ENCODE measurements around the gene VAV3. TPM values are rescaled to one million over a fixed set of nuclear protein-coding genes. Genes with fewer than 3 reads are reported as not detected.

Gene VAV3
- total and polyA plus RNA-seq, 9 of the 15 experiments (the other 6 are each of a cell fraction or from before 2014, with no cell fraction given), result not detected

DNA sequence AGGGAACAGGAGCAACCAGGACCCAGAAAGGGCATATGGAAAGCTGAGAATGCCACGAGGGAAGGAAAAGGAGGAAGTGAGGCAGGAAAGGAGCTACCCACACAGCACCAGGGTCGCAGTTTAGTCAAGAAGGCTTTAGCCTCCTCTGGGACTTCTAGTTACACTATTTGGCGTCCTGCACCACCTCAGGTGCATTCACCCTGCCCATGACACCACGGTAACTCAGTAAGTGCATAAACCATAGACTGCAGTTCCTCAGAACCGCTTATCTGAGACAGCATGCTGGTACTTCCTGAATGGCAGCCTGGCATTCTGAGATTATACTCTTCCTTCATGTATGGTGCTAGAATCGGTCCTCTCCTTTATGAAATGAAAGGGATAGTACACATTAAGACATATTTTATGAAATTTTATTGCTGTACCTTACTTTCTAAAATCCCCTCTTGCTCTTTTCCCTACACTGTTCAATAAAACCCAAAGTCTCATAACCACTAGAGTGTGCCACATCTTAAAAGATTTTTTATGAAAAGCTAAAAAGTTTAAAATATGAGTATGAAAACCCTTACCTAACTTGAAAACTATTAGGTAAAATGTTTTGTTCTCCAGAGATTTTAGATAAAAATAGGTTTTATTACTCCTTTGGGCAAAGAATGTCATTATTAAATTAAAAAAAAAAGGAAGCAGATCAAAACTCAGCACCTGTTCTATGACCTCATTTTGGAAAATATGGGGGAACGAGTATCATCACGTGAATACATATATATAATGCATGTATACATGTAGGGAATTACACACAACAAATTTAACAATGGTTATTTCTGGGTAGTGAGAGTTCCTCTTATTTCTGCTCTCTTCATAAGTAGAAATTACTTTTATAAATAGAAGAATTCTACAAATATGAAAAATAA lies 67.3 kb downstream of the VAV3 start:
- ATAC-seq, result no peak
- WGBS (ENCODE audit: insufficient coverage, low coverage, missing lambda C conversion rate), result under 1% methylated on average over 8 of the region's 8 CpGs
- no peak overlapping the region for H2AFZ ChIP-seq (ENCODE audit: low read depth, low read length)
- H3K9me3 ChIP-seq (replicated peaks; ENCODE audit: control insufficient read depth, insufficient read depth, low read depth, low read length), result no peaks in the 10 kb centered on the region
- in situ Hi-C loops (cut with MboI) (no loop called here), intact Hi-C loops (cut with micrococcal nuclease) (no loop called here)
- no TSS peak for BruUV-seq (replicated peaks)
- POLR2A ChIA-PET, result no interaction called here
- CTCF ChIA-PET (ENCODE audit: low intra/inter-chr PET ratio), result no interaction called here
- H3K36me3 ChIP-seq (ENCODE audit: control insufficient read depth, insufficient read depth, low read length), result no peaks in the 10 kb centered on the region
- no peaks in the 10 kb centered on the region for H4K20me1 ChIP-seq (replicated peaks; ENCODE audit: control insufficient read depth, insufficient read depth, low read length)
- H3K4me2 ChIP-seq (ENCODE audit: insufficient read depth, low read length), result no peak overlapping the region
- TF ChIP-seq SPI1 (IDR thresholded peaks at IDR 0.05; ENCODE audit: borderline replicate concordance, low read depth, low read length) (peak; percentile 44; the same call in 1 of the 2 replicates), RBM25 (IDR thresholded peaks at IDR 0.05; ENCODE audit: low read depth, low read length, severe bottlenecking) (no peak)
- no peaks in the 10 kb centered on the region for H3K27me3 ChIP-seq (ENCODE audit: control insufficient read depth in 2 of 2, insufficient read depth in 2 of 2, low read length in 2 of 2)
- no peaks in the 10 kb centered on the region for H3K4me1 ChIP-seq (replicated peaks in 1 of 2; ENCODE audit: control insufficient read depth in 2 of 2, insufficient read depth in 2 of 2, low read length in 2 of 2)
- no peaks in the 10 kb centered on the region for H3K79me2 ChIP-seq (ENCODE audit: control insufficient read depth, insufficient read depth, low read length)
- no peak for DNase-seq (ENCODE audit: extremely low read depth in 1 of 4, low spot score in 3 of 4)
- FAIRE-seq, result no peak
- H3K9ac ChIP-seq (ENCODE audit: insufficient read depth in 1 of 2, low read depth in 2 of 2, low read length in 2 of 2), result no peak overlapping the region
- H3K9me1 ChIP-seq (ENCODE audit: control insufficient read depth, insufficient read depth, low read length), result no peaks in the 10 kb centered on the region
- no peak overlapping the region for H3K4me3 ChIP-seq
- no peak overlapping the region for H3K27ac ChIP-seq (ENCODE audit: extremely low read depth, low read depth, low read length)

DNA sequence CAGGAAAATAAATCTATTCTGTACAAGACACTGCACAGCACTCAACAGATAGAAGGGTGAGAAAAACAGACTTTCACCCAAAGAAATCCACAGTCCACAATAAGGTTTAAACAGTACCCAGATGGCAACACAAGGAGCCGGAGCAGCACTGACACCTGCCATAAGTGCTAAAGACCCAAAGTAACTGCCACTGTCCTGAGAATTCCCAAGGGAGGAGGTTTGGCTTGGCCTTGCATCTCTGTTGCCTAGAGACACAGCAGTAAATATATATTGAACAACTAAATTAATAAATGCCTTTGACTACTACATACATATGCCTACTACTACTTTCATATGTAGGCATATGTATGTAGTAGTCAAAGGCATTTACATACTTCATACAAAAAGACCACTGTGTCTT lies 68.0 kb downstream of the VAV3 start:
- no peaks in the 10 kb centered on the region for H3K4me1 ChIP-seq (replicated peaks in 1 of 2; ENCODE audit: control insufficient read depth in 2 of 2, insufficient read depth in 2 of 2, low read length in 2 of 2)
- no peak overlapping the region for H3K4me2 ChIP-seq (ENCODE audit: insufficient read depth, low read length)
- CTCF ChIA-PET (ENCODE audit: low intra/inter-chr PET ratio), result no interaction called here
- FAIRE-seq (no peak), DNase-seq (ENCODE audit: extremely low read depth in 1 of 4, low spot score in 3 of 4) (no peak), ATAC-seq (no peak)
- H3K9ac ChIP-seq (ENCODE audit: insufficient read depth in 1 of 2, low read depth in 2 of 2, low read length in 2 of 2), result no peak overlapping the region
- H3K36me3 ChIP-seq (ENCODE audit: control insufficient read depth, insufficient read depth, low read length), result no peaks in the 10 kb centered on the region
- H4K20me1 ChIP-seq (replicated peaks; ENCODE audit: control insufficient read depth, insufficient read depth, low read length), result no peaks in the 10 kb centered on the region
- H3K9me1 ChIP-seq (ENCODE audit: control insufficient read depth, insufficient read depth, low read length), result no peaks in the 10 kb centered on the region
- H2AFZ ChIP-seq (ENCODE audit: low read depth, low read length), result no peak overlapping the region
- H3K4me3 ChIP-seq, result no peak overlapping the region
- H3K27ac ChIP-seq (ENCODE audit: extremely low read depth, low read depth, low read length), result no peak overlapping the region
- no TSS peak for BruUV-seq (replicated peaks)
- no peaks in the 10 kb centered on the region for H3K79me2 ChIP-seq (ENCODE audit: control insufficient read depth, insufficient read depth, low read length)
- intact Hi-C loops (cut with micrococcal nuclease) (no loop called here), in situ Hi-C loops (cut with MboI) (no loop called here)
- 0% methylated on average over 1 of the region's 1 CpG for WGBS (ENCODE audit: insufficient coverage, low coverage, missing lambda C conversion rate)
- no peaks in the 10 kb centered on the region for H3K9me3 ChIP-seq (replicated peaks; ENCODE audit: control insufficient read depth, insufficient read depth, low read depth, low read length)
- POLR2A ChIA-PET, result no interaction called here
- H3K27me3 ChIP-seq (ENCODE audit: control insufficient read depth in 2 of 2, insufficient read depth in 2 of 2, low read length in 2 of 2), result no peaks in the 10 kb centered on the region
- TF ChIP-seq MAFF (IDR thresholded peaks at IDR 0.05; ENCODE audit: low read length) (no peak), ZNF717 (CRISPR knock-in tag; IDR thresholded peaks at IDR 0.05) (no peak), BRF2 (IDR thresholded peaks at IDR 0.05; ENCODE audit: borderline replicate concordance, insufficient read depth, insufficient read length) (no peak), ZBTB8A (IDR thresholded peaks at IDR 0.05; ENCODE audit: partially characterized antibody) (no peak), ZNF24 (IDR thresholded peaks at IDR 0.05) (no peak), HDAC1 (IDR thresholded peaks at IDR 0.05) (no peak), CHD4 (IDR thresholded peaks at IDR 0.05; ENCODE audit: insufficient read depth, insufficient replicate concordance, low read depth, low read length, poor library complexity, severe bottlenecking) (no peak), CC2D1A (IDR thresholded peaks at IDR 0.05) (no peak)
- TF ChIP-seq, protein P1, sequence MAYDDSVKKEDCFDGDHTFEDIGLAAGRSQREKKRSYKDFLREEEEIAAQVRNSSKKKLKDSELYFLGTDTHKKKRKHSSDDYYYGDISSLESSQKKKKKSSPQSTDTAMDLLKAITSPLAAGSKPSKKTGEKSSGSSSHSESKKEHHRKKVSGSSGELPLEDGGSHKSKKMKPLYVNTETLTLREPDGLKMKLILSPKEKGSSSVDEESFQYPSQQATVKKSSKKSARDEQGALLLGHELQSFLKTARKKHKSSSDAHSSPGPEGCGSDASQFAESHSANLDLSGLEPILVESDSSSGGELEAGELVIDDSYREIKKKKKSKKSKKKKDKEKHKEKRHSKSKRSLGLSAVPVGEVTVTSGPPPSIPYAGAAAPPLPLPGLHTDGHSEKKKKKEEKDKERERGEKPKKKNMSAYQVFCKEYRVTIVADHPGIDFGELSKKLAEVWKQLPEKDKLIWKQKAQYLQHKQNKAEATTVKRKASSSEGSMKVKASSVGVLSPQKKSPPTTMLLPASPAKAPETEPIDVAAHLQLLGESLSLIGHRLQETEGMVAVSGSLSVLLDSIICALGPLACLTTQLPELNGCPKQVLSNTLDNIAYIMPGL (CRISPR knock-in tag; IDR thresholded peaks at IDR 0.05), result no peak
